Measurements from ENCODE around the gene ENTREP1.

The ENTREP1 gene

GRCh38 chr9:69319324-69320025, 5.5 kb upstream of the ENTREP1 start:
- DNase-seq (ENCODE audit: low read depth) = no peak

- DNase-seq (ENCODE audit: low read depth) = no peak
Observed at GRCh38 chr9:69322256-69322655, 2.8 kb upstream of the ENTREP1 start.

GRCh38 chr9:69323861-69324260, 1.2 kb upstream of the ENTREP1 start:
- no peak for DNase-seq (ENCODE audit: low read depth)

GRCh38 chr9:69325409-69326212, 596 bp downstream of the ENTREP1 start:
- DNase-seq (ENCODE audit: low read depth) = no peak

GRCh38 chr9:69326261-69326660, 1.2 kb downstream of the ENTREP1 start:
- DNase-seq (ENCODE audit: low read depth) = no peak

- no peak for DNase-seq (ENCODE audit: low read depth)
Observed at GRCh38 chr9:69330580-69330979, 5.6 kb downstream of the ENTREP1 start.

- no peak for DNase-seq (ENCODE audit: low read depth)
Observed at GRCh38 chr9:69331444-69331843, 6.4 kb downstream of the ENTREP1 start.

GRCh38 chr9:69332067-69332685, 7.2 kb downstream of the ENTREP1 start:
- no peak for DNase-seq (ENCODE audit: low read depth)

GRCh38 chr9:69333716-69334115, 8.7 kb downstream of the ENTREP1 start:
- no peak for DNase-seq (ENCODE audit: low read depth)

GRCh38 chr9:69334317-69334716, 9.3 kb downstream of the ENTREP1 start:
- no peak for DNase-seq (ENCODE audit: low read depth)

- DNase-seq (ENCODE audit: low read depth) = no peak
Observed at GRCh38 chr9:69339620-69340019, 14.6 kb downstream of the ENTREP1 start.

GRCh38 chr9:69340631-69341030, 15.6 kb downstream of the ENTREP1 start:
- no peak for DNase-seq (ENCODE audit: low read depth)

- no peak for DNase-seq (ENCODE audit: low read depth)
Observed at GRCh38 chr9:69342769-69343168, 17.8 kb downstream of the ENTREP1 start.

- DNase-seq (ENCODE audit: low read depth) = no peak
Observed at GRCh38 chr9:69344459-69344858, 19.4 kb downstream of the ENTREP1 start.

GRCh38 chr9:69346596-69347390, 21.8 kb downstream of the ENTREP1 start:
- no peak for DNase-seq (ENCODE audit: low read depth)

- no peak for DNase-seq (ENCODE audit: low read depth)
Observed at GRCh38 chr9:69347607-69348006, 22.6 kb downstream of the ENTREP1 start.

GRCh38 chr9:69351227-69351626, 26.2 kb downstream of the ENTREP1 start:
- DNase-seq (ENCODE audit: low read depth) = no peak

GRCh38 chr9:69355232-69355631, 30.2 kb downstream of the ENTREP1 start:
- DNase-seq (ENCODE audit: low read depth) = no peak

- peak; percentile 7 for DNase-seq (ENCODE audit: low read depth)
Observed at GRCh38 chr9:69357030-69357775, 32.2 kb downstream of the ENTREP1 start.

GRCh38 chr9:69357821-69358220, 32.8 kb downstream of the ENTREP1 start:
- no peak for DNase-seq (ENCODE audit: low read depth)

GRCh38 chr9:69363191-69363590, 38.2 kb downstream of the ENTREP1 start:
- no peak for DNase-seq (ENCODE audit: low read depth)

All from stromal cell of bone marrow (primary cell).